PFSK-1 (cell line): ENCODE results near the gene DHRSX.

Source experiments
- FOXP2 ChIP-seq: optimal IDR thresholded peaks from 2 replicates; pipeline ENCODE3; 2011; ENCODE audit warnings: borderline replicate concordance, control low read depth, inconsistent platforms; ENCODE audit not compliant: insufficient read depth; ENCODE audit errors: extremely low read length, extremely low read depth
- POLR2AphosphoS5 ChIP-seq: IDR thresholded peaks from 2 replicates; pipeline ENCODE4 v1.6.1; 2012; ENCODE audit warnings: low read depth, mild to moderate bottlenecking, control low read depth, low read length, moderate library complexity
- SIN3A ChIP-seq: IDR thresholded peaks from 2 replicates; pipeline ENCODE4 v1.6.1; 2012; ENCODE audit warnings: mild to moderate bottlenecking, low read length, moderate library complexity, borderline replicate concordance; ENCODE audit not compliant: insufficient read depth
- TAF1 ChIP-seq: IDR thresholded peaks from 2 replicates; pipeline ENCODE4 v1.6.1; 2012; ENCODE audit warnings: low read length, control low read depth, borderline replicate concordance; ENCODE audit not compliant: insufficient read depth
- TF ChIP-seq, protein P1 (sequence below), 2 experiments: IDR thresholded peaks; 2 replicates each; pipeline versions ENCODE4 v1.6.1 to v1.8.0; 2011 to 2012; ENCODE audit warnings: low read depth in 2 of 2, low read length in 2 of 2, control low read depth in 1 of 2, inconsistent platforms in 1 of 2, mild to moderate bottlenecking in 1 of 2, moderate library complexity in 1 of 2; ENCODE audit not compliant: insufficient read depth in 1 of 2

DHRSX gene

DNA sequence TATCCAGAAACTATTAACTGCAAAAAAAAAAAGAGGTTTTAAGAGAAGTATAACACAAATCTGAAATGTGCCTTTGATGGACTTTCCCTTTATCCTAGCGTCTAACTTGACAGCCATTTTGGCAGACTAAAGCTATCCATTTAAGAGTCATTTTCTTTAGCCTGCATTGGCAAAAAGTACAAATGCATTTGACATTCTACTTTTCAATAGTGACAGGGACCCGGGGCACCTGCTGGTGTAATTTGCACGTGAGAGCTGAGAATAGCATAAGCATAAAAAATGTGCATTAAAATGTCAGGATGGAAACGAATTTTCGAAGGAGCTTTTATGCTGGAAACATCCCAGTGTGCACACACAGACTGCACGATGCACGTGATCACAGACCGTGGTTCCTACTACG, 91.9 kb downstream of the DHRSX start:
- TF ChIP-seq, protein P1, sequence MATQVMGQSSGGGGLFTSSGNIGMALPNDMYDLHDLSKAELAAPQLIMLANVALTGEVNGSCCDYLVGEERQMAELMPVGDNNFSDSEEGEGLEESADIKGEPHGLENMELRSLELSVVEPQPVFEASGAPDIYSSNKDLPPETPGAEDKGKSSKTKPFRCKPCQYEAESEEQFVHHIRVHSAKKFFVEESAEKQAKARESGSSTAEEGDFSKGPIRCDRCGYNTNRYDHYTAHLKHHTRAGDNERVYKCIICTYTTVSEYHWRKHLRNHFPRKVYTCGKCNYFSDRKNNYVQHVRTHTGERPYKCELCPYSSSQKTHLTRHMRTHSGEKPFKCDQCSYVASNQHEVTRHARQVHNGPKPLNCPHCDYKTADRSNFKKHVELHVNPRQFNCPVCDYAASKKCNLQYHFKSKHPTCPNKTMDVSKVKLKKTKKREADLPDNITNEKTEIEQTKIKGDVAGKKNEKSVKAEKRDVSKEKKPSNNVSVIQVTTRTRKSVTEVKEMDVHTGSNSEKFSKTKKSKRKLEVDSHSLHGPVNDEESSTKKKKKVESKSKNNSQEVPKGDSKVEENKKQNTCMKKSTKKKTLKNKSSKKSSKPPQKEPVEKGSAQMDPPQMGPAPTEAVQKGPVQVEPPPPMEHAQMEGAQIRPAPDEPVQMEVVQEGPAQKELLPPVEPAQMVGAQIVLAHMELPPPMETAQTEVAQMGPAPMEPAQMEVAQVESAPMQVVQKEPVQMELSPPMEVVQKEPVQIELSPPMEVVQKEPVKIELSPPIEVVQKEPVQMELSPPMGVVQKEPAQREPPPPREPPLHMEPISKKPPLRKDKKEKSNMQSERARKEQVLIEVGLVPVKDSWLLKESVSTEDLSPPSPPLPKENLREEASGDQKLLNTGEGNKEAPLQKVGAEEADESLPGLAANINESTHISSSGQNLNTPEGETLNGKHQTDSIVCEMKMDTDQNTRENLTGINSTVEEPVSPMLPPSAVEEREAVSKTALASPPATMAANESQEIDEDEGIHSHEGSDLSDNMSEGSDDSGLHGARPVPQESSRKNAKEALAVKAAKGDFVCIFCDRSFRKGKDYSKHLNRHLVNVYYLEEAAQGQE (IDR thresholded peaks at IDR 0.05; ENCODE audit: insufficient read depth in 1 of 2, low read depth in 2 of 2, low read length in 2 of 2), result no peak
- TF ChIP-seq SIN3A (no peak), FOXP2 (no peak), POLR2AphosphoS5 (no peak), TAF1 (no peak)

GRCh38 chrX:2406891-2407518, 93.8 kb downstream of the DHRSX start:
- TF ChIP-seq POLR2AphosphoS5 (no peak), FOXP2 (no peak), TAF1 (no peak), SIN3A (no peak)
- TF ChIP-seq, protein P1 (IDR thresholded peaks at IDR 0.05; ENCODE audit: insufficient read depth in 1 of 2, low read depth in 2 of 2, low read length in 2 of 2), result no peak

DNA sequence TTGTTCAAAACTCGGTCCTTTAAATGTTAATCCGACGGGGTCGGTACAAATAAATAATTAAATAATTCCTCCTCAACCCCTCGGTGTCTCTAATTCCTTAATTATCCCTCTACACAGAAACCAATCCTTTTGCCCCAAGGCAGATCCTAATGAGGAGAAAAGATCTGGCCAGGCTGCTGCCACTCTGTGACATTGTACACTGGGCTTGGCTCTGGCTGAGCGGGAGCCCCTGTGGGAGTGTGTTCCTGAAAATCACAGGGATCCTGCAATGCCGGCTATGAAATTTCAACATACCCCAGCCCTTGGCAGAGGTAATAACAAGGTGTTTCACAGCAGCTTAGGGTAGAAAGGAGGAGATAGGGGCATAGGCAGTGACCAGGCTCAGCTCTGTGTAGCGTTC, 96.0 kb downstream of the DHRSX start:
- TF ChIP-seq SIN3A (no peak), POLR2AphosphoS5 (no peak), TAF1 (no peak), FOXP2 (no peak)
- TF ChIP-seq, protein P1 (IDR thresholded peaks at IDR 0.05; ENCODE audit: insufficient read depth in 1 of 2, low read depth in 2 of 2, low read length in 2 of 2), result no peak

DNA sequence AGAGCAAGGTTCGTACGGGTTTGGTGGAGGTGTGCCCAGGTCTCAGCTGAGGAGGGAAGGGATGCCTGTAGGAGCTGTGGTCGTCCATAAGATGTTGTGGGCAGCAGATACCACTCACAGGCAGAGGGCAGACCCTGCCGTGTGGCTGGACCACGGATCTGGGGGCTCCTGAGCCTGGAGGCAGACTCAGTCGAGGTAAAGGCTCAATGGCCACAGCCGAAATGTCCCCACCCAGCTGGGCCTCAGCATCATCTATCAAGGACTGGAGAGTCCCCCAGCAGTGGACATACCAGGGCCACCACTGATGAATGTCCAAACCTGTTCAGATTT, 98.5 kb downstream of the DHRSX start:
- TF ChIP-seq FOXP2, result no peak
- no peak for TF ChIP-seq TAF1
- TF ChIP-seq POLR2AphosphoS5, result no peak
- TF ChIP-seq SIN3A, result no peak
- TF ChIP-seq, protein P1 (IDR thresholded peaks at IDR 0.05; ENCODE audit: insufficient read depth in 1 of 2, low read depth in 2 of 2, low read length in 2 of 2), result no peak
